Loucy (cell line): ENCODE measurements around the gene UBE2D4.

Experiments used
- CTCF ChIP-seq: fragments of 200-600 bp; sonication (generic); conservative IDR thresholded peaks from 2 replicates; pipeline ENCODE4 v1.5.1; 2014; ENCODE audit warnings: mild to moderate bottlenecking, antibody characterized with exemption, low read length
- EZH2phosphoT487 ChIP-seq: fragments of 200-600 bp; IDR thresholded peaks from 2 replicates; pipeline ENCODE4 v1.6.1; 2018; ENCODE audit warnings: antibody characterized with exemption, mild to moderate bottlenecking, moderate library complexity, borderline replicate concordance

DNA sequence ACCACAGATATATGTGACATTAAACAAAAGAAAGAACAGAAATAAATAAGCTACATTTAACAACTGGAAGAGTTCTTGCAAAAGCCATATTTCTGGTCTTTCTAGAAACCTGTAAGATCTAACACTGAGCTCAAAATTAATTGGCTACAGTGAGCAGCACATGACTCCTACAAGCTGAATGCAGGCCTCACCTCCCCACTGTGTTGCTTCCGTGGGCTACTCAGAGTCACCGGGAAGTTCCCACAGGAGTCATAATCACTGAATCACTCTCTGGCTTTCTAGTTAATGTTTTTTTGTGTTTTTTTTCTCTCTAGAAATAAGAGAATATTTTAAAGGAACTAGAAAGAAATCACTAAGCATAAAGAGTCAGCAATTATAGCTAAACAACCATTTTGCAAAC lies 46.8 kb upstream of the UBE2D4 start:
- TF ChIP-seq CTCF (no peak), EZH2phosphoT487 (no peak)
